Thyroid gland (tissue), 4 donors: ENCODE measurements around the gene FNDC3B.

ENCODE experiments used
- CTCF ChIP-seq, 6 experiments: fragments of 200-600 bp in 3 of 6; fragments of 450-650 bp in 3 of 6; sonication (generic) in 3 of 6; IDR thresholded peaks; one replicate each; pipeline ENCODE4 v1.5.1; 2016 to 2019; ENCODE audit warnings: antibody characterized with exemption in 6 of 6, mild to moderate bottlenecking in 2 of 6, inconsistent platforms in 1 of 6, moderate library complexity in 1 of 6
- POLR2A ChIP-seq, 2 donors: fragments of 450-650 bp; IDR thresholded peaks; one replicate each; pipeline ENCODE4 v1.6.1; 2017; ENCODE audit warnings: antibody characterized with exemption in 2 of 2, mild to moderate bottlenecking in 2 of 2, moderate library complexity in 1 of 2

- TF ChIP-seq CTCF (IDR thresholded peaks at IDR 0.05) (no peak), POLR2A (IDR thresholded peaks at IDR 0.05) (no peak)
Observed at GRCh38 chr3:172187511-172187910, 148.1 kb downstream of the FNDC3B start.
